ENCODE results near the gene ADRA1B. TPM values are rescaled to one million over a fixed set of nuclear protein-coding genes. Genes with fewer than 3 reads are reported as not detected.

The ADRA1B gene
- total and polyA plus RNA-seq, 10 of the 15 experiments (the other 5 are each of a cell fraction or from before 2014, with no cell fraction given): 0.04 TPM; not detected in 9

DNA sequence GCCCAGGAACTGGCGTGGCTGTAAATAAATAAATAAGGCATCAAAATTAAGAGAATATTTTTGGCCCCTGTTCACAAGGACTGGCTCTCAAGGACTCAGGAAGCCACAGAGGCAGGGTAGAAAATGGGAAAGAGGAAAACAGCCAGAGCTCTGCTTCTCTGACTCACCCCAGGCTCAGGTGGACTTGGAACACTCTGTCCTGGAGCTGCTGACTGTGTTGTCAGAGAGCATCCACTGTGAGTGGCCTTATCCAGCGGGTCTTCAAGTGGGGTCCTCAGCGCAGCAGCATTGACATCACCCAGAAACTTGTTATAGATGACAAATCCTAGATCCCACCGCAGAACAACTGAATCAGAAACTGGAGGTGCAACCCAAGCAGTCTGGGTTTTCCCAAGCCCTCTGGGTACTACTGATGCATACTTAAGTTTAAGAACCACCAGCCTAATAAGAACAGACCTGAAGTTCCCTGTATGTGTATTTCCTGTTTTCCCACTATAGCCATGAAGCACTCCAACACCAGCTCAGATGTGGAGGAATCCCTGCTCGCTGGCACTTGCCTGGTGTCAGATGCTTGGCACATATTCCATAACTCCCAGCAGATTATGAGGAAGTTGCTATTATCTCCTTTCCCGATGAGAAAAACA is 20.5 kb downstream of the ADRA1B start (continued):
- TF ChIP-seq EP300 (IDR thresholded peaks at IDR 0.05; ENCODE audit: borderline replicate concordance in 1 of 2, control insufficient read depth in 1 of 2, low read depth in 2 of 2, low read length in 2 of 2) (no peak), SREBF1 (IDR thresholded peaks at IDR 0.05; ENCODE audit: low read length) (no peak), RCOR1 (conservative IDR thresholded peaks at IDR 0.05; ENCODE audit: low read depth, low read length) (no peak), POLR2A (IDR thresholded peaks at IDR 0.05; ENCODE audit: low read depth, low read length) (no peak), BHLHE40 (IDR thresholded peaks at IDR 0.05; ENCODE audit: borderline replicate concordance in 1 of 2, low read depth in 2 of 2, low read length in 1 of 2) (no peak), IRF4 (IDR thresholded peaks at IDR 0.05; ENCODE audit: low read depth, low read length) (no peak), KDM1A (IDR thresholded peaks at IDR 0.05; ENCODE audit: borderline replicate concordance) (no peak)

DNA sequence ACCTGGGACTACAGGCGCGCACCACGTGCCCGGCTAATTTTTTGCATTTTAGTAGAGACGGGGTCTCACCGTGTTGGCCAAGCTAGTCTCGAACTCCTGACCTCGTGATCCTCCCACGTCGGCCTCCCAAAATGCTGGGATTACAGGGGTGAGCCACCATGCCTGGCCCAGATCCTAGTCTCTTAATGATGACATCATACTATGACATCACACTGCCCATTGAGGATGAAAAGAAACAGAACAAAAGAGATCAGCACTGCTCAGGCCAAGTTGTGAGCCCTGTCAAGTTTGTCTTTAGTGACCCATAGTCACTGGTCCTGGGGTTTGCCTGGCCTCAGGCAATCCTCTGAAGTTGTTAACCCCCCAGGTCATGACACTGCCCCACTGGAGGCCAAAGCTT is 21.3 kb downstream of the ADRA1B start:
- ATAC-seq: no peak
- Histone ChIP-seq H3K27ac (ENCODE audit: control insufficient read depth, insufficient read depth) (no peak overlapping the region), H4K20me1 (ENCODE audit: control insufficient read depth, insufficient read depth) (no peaks in the 10 kb centered on the region), H2AFZ (ENCODE audit: control insufficient read depth, low read depth, low read length) (no peak overlapping the region), H3K27me3 (replicated peaks in 1 of 2; ENCODE audit: control insufficient read depth in 2 of 2, insufficient read depth in 2 of 2, low read length in 1 of 2) (peaks cover 0 to 2% of the 10 kb centered on the region in 2 experiments; a peak in 1 of 4 replicates), H3K9ac (ENCODE audit: control insufficient read depth, insufficient read depth, low read length) (no peak overlapping the region), H3K4me2 (ENCODE audit: control insufficient read depth, insufficient read depth) (no peak overlapping the region), H3K36me3 (ENCODE audit: control insufficient read depth in 2 of 2, insufficient read depth in 2 of 2, low read length in 1 of 2) (no peaks in the 10 kb centered on the region), H3K4me1 (ENCODE audit: control insufficient read depth, insufficient read depth, low read length) (no peaks in the 10 kb centered on the region), H3K79me2 (ENCODE audit: control insufficient read depth, insufficient read depth, low read length) (no peaks in the 10 kb centered on the region), H3K4me3 (no peak overlapping the region), H3K9me3 (replicated peaks; ENCODE audit: control insufficient read depth, insufficient read depth, low read length) (no peaks in the 10 kb centered on the region)
- ChIA-PET POLR2A (no interaction called here), SMC1A (ENCODE audit: uncharacterized antibody, unreplicated experiment) (interaction anchor here (1.1 kb wide), 1 partner anchor 15 kb away, joined by 4 read pairs; no protein-coding TSS in a partner anchor), RAD21 (ENCODE audit: unreplicated experiment) (no interaction called here), CTCF (interaction anchor here (0.8 kb wide), 1 partner anchor 9 kb away, joined by 3 read pairs; no protein-coding TSS in a partner anchor)
- WGBS (ENCODE audit: insufficient coverage, insufficient replicate concordance, low lambda C conversion rate, missing lambda C conversion rate): 85% methylated on average over 10 of the region's 10 CpGs
- TF ChIP-seq CBFB (IDR thresholded peaks at IDR 0.05; ENCODE audit: low read depth): no peak
- no peak for TF ChIP-seq EED (IDR thresholded peaks at IDR 0.05; ENCODE audit: low read depth)
- TF ChIP-seq ATF7 (IDR thresholded peaks at IDR 0.05; ENCODE audit: low read depth): peak; percentile 27; the same call in 1 of the 2 replicates
- DNase-seq (ENCODE audit: low read depth, low spot score): no peak
- in situ Hi-C loops (cut with MboI): no loop called here
- no peak for FAIRE-seq
- BruUV-seq (replicated peaks): no TSS peak
- intact Hi-C loops (cut with micrococcal nuclease; ENCODE audit: unreplicated experiment): no loop called here
